ENCODE data around the gene ZSCAN10.
"Not testable (repeated sequence)": the region's sequence is repeated elsewhere in the genome, so short reads cannot be mapped to it uniquely, and the experiment has no call there.

The ZSCAN10 gene

DNA sequence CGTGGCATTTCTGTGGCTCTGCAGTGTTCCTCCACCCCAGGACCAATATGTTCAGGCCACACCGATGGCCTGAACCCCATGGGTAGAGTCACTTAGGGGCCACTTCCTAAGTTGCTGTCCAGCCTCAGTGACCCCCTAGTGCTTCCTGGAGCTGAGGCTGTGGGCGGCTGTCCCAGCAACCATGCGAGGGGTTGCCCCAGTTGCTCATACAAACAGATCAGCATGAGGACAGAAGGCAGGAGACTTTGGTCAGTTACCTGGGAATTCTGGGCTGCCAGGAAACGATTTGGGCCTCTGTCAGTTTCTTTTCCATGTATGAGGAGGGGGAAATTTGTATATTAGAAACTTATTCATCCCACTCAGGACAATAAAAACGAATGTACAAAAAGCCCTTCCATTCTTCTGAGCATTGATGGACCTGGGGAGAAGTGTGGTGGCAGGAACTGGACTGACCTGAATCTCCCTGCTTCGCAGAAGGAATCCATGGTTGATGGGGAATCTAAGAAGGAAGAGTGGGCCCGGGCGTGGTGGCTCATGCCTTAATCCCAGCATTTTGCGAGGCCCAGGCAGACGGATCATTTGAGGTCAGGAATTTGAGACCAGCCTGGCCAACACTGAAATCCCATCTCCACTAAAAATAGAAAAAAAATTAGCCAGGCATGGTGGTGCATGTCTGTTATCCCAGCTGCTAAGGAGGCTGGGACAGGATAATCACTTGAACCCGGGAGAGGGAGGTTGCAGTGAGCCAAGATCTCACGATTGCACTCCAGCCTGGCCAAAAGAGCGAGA, 38.6 kb downstream of the ZSCAN10 start:
- no peak for DNase-seq (ENCODE audit: low spot score)
- Mint-ChIP-seq H3K4me3 (peak overlapping the region; percentile 90), H3K9me3 (peaks cover 4% of the 10 kb centered on the region), H3K27me3 (ENCODE audit: low read depth) (no peaks in the 10 kb centered on the region), H3K27ac (peak overlapping the region; percentile 93), H3K36me3 (ENCODE audit: low read depth) (peaks cover 45% of the 10 kb centered on the region), H3K4me1 (ENCODE audit: low read depth) (peaks cover 52% of the 10 kb centered on the region)

DNA sequence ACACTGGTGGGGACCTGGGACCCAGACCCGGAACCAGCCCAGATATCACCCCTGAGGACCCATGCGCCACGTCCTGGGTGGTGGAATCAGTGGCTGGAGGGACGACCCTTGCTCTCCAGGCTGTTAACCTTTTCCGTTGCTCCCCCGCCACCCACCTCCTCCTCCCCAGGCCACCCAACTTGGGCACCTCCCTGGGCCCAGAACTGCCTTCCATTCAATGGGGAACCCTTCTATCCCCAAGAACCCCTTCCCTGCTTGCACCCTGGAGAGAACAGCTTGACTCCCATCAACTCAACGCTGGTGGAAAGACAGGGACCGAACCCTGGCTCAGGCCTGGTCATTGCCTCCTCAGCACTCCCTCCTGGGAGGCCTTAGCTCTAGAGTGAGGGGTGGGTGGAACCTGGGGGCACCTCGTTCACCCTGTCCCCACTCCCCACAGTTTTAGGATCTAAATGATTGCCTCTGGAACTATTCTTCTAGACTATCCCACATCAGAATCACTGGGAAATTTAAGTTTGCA, 39.3 kb downstream of the ZSCAN10 start:
- no peaks in the 10 kb centered on the region for H3K27me3 Mint-ChIP-seq (ENCODE audit: low read depth)
- H3K36me3 Mint-ChIP-seq (ENCODE audit: low read depth) = peaks cover 50% of the 10 kb centered on the region
- peaks cover 4% of the 10 kb centered on the region for H3K9me3 Mint-ChIP-seq
- peaks cover 52% of the 10 kb centered on the region for H3K4me1 Mint-ChIP-seq (ENCODE audit: low read depth)
- DNase-seq (ENCODE audit: low spot score) = no peak
- H3K27ac Mint-ChIP-seq = peak overlapping the region; percentile 93
- H3K4me3 Mint-ChIP-seq = peak overlapping the region; percentile 90

DNA sequence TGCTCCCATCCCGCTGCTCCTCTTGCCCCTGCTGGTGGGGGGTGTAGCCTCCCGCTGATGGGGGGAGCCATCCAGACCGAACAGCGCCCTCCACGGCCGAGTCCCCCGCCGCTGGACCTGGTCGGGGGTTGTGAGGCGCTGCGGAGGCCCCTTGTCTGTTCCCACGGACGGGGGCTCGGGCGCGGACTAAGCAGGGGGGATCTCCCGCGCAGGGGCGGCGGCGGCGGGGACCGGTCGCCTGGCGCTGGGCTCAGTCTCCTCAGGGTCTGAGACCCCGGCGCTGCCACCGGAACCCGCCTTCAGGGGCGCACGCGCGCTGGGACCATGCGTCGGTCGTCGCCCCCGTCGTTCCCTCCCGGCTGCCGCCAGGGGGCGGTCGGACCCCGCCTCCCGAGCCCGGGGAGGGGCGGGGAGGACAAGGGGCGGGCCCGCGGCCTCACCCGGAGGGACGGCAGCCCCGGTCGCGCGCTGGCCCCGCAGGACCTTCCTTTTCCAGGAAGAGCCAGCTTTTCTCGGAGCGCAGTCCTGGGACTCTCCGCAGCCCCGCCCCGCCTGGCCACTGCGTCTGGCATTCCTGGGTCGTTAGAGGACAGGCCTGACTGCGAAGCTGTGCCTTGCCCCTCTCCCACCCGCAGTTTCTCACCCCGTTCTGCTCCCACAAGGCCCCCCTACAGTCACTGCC, 39.9 kb downstream of the ZSCAN10 start:
- Mint-ChIP-seq H3K27me3 (ENCODE audit: low read depth) (no peaks in the 10 kb centered on the region), H3K9me3 (peaks cover 4% of the 10 kb centered on the region), H3K4me1 (ENCODE audit: low read depth) (peaks cover 53% of the 10 kb centered on the region), H3K4me3 (peak overlapping the region; percentile 91), H3K27ac (peak overlapping the region; percentile 93), H3K36me3 (ENCODE audit: low read depth) (peaks cover 54% of the 10 kb centered on the region)
- peak; percentile 88 for DNase-seq (ENCODE audit: low spot score)

DNA sequence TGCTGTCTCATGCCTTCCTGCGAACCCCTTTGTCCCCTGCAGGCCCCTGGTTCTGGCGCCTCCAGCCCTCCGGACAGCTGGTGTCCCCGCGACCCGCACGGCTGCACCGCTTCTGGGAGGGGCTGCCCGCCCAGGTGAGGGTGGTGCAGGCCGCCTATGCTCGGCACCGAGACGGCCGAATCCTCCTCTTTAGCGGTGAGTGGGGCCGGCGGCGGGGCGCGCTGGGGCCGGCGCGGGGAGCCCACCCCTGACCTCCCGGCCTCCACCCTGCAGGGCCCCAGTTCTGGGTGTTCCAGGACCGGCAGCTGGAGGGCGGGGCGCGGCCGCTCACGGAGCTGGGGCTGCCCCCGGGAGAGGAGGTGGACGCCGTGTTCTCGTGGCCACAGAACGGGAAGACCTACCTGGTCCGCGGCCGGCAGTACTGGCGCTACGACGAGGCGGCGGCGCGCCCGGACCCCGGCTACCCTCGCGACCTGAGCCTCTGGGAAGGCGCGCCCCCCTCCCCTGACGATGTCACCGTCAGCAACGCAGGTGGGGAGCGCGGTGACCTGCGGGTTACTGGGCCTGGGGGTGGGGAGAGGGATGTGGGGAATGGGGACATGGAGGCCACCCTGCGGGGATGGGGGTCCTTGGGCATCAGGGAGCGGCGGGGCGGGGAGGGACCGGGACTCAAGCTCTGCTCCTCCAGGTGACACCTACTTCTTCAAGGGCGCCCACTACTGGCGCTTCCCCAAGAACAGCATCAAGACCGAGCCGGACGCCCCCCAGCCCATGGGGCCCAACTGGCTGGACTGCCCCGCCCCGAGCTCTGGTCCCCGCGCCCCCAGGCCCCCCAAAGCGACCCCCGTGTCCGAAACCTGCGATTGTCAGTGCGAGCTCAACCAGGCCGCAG, 40.7 kb downstream of the ZSCAN10 start:
- Mint-ChIP-seq H3K27ac (peak overlapping the region; percentile 81), H3K27me3 (ENCODE audit: low read depth) (no peaks in the 10 kb centered on the region), H3K9me3 (peaks cover 4% of the 10 kb centered on the region), H3K4me3 (peak overlapping the region; percentile 91), H3K36me3 (ENCODE audit: low read depth) (peaks cover 61% of the 10 kb centered on the region), H3K4me1 (ENCODE audit: low read depth) (peaks cover 55% of the 10 kb centered on the region)
- no peak for DNase-seq (ENCODE audit: low spot score)

DNA sequence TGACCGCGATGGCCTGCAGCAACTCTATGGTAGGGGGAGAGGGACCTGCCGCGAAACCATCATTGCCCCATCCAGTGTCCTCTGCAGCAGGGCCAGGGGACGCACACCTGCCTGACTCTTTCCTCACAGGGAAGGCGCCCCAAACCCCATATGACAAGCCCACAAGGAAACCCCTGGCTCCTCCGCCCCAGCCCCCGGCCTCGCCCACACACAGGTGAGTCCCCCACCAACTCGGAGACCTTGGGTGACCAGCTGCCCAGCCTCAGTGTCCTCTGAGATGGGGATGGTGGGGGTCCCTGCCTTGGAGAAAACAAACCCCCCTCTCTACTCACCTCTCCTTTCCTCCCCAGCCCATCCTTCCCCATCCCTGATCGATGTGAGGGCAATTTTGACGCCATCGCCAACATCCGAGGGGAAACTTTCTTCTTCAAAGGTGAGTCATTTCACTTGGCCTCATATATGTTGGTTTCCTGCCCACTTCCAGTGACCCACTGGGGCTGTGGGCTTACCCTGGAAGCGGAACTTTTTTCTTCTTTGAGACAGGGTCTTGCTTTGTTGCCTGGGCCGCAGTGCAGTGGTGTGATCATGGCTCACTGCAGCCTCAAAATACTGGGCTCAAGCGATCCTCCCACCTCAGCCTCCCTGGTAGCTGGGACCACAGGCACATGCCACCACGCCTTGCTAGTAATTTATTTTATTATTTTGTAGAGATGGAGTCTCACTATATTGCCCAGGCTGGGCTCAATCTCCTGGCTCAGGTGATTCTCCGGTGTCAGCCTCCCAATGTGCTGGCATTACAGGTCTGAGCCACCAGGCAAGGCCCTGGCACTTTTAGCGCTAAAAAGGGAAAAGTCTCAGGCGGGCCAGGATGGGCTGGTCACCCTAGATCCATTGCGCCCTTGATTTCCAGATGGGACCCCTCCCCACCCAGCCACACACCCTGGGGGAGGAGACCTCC, 41.6 kb downstream of the ZSCAN10 start:
- H3K27me3 Mint-ChIP-seq (ENCODE audit: low read depth) = no peaks in the 10 kb centered on the region
- H3K4me3 Mint-ChIP-seq = peak overlapping the region; percentile 74
- peaks cover 60% of the 10 kb centered on the region for H3K36me3 Mint-ChIP-seq (ENCODE audit: low read depth)
- peak overlapping the region; percentile 95 for H3K27ac Mint-ChIP-seq
- DNase-seq (ENCODE audit: low spot score) = no peak
- H3K9me3 Mint-ChIP-seq = no peaks in the 10 kb centered on the region
- peaks cover 52% of the 10 kb centered on the region for H3K4me1 Mint-ChIP-seq (ENCODE audit: low read depth)

DNA sequence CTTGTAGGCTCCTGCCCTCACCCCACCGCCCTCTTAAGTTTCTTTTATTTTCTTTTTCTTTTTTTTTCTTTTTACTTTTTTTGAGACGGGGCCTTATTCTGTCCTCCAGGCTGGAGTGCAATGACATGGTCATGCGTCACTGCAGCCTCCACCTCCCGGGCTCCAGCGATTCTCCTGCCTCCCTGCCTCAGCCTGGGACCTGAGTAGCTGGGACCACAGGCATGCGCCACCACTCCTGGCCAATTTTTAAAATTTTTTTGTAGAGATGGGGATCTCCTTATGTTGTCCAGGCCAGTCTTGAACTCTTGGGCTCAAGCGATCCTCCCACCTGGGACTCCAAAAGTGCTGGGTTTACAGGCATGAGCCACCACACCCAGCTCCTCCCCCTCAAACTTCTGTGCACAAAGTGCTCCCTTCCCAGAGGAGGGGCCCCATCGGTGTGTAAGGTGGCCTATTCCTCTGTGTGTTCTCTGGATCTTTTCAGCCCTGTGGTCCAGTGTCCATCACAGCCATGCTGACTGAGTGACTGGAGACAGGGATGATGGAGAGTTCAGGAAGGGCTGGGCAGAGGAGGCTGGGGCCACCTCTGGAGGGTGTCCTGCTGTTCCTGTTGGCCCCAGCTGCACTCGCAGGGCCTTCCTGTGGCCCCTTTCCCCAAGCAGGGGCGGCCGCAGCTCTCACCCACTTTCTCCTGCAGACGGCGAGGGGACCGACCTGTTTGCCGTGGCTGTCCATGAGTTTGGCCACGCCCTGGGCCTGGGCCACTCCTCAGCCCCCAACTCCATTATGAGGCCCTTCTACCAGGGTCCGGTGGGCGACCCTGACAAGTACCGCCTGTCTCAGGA, 42.5 kb downstream of the ZSCAN10 start:
- H3K27me3 Mint-ChIP-seq (ENCODE audit: low read depth) = no peaks in the 10 kb centered on the region
- no peaks in the 10 kb centered on the region for H3K9me3 Mint-ChIP-seq
- peak overlapping the region; percentile 95 for H3K27ac Mint-ChIP-seq
- no peak for DNase-seq (ENCODE audit: low spot score)
- peaks cover 60% of the 10 kb centered on the region for H3K36me3 Mint-ChIP-seq (ENCODE audit: low read depth)
- peaks cover 52% of the 10 kb centered on the region for H3K4me1 Mint-ChIP-seq (ENCODE audit: low read depth)
- H3K4me3 Mint-ChIP-seq = peak overlapping the region; percentile 74

DNA sequence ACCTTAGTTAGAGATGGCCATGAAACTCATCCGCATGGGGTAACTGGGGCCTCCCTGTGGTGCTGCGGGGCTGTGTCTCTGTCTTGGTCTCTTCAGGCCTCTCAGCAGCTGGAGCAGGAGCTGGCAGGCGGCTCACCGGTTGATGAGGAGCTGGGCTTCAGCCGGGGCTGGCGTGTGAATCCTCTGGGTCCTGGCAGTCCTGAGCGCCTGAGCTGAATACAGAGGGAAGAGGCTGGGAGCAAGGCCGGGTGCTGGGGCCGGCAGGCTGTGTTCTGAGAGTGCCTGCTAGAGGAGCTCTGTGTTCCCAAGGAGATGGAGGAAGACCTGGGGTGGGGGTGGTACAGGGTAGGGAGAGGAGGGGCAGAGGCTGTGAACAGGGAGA, 43.4 kb downstream of the ZSCAN10 start:
- Mint-ChIP-seq H3K4me1 (ENCODE audit: low read depth) (peaks cover 60% of the 10 kb centered on the region), H3K4me3 (peak overlapping the region; percentile 74), H3K36me3 (ENCODE audit: low read depth) (peaks cover 68% of the 10 kb centered on the region), H3K27ac (peak overlapping the region; percentile 86)
- H3K27me3 Mint-ChIP-seq (ENCODE audit: low read depth); H3K9me3 Mint-ChIP-seq; DNase-seq (ENCODE audit: low spot score): not testable (repeated sequence)

DNA sequence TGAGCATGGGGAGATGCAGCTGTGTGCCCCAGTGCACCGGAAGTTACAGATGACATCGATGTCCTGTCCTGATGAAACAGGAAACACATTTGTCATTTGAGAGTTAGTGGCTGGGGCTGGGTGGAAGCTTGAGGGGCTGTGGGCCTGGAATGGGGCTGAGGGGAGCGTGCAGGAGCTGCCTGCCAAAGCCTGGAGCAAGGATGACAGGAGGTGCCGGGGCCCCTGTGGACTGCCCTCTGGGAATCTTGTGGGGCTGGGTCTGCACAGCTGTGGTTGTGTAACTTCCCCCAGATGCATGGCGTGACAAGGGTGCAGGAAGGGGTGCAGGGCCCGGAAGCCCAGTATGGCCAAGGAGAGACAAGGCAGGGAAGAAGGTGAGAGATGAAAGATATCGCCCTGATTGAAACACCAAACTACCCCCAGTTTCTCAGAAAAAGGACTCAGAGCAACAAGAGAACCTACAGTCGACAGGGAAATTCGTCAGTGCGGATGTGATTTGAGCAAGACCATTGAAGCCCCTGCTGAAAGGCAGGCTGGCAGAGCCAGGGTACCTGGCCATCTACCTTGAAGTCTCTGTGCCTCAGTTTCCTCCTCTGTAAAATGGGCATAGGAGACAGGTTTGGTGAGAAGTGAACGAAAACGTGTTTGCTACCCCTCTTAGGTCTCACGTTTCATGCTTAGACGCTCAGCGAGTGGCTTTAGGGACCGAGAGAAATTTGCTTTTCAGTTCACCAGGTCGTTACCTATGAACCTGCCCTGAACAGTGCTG, 43.9 kb downstream of the ZSCAN10 start:
- H3K9me3 Mint-ChIP-seq = no peaks in the 10 kb centered on the region
- DNase-seq (ENCODE audit: low spot score) = no peak
- H3K27ac Mint-ChIP-seq = peak overlapping the region; percentile 86
- H3K4me1 Mint-ChIP-seq (ENCODE audit: low read depth) = peaks cover 60% of the 10 kb centered on the region
- H3K27me3 Mint-ChIP-seq (ENCODE audit: low read depth) = no peaks in the 10 kb centered on the region
- H3K36me3 Mint-ChIP-seq (ENCODE audit: low read depth) = peaks cover 69% of the 10 kb centered on the region
- peak overlapping the region; percentile 74 for H3K4me3 Mint-ChIP-seq

DNA sequence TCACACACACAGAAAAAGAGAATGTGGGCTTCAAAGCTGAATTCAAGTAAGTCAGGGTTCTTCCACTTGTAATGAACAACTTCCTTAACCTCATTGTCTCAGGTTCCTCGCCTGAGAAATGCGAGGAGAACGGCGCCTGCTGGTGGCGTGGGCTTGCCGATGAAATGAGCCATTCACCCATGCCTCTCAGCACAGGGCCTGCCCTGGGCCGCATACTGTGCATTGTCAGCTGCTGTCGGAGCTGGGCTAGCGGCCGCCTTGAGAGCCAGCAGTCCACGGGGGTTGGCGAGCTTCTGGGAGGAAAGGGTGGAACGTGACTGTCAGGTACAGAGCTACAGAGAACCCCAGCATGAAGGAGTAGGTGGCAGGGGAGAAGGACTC, 45.8 kb downstream of the ZSCAN10 start:
- H3K9me3 Mint-ChIP-seq; DNase-seq (ENCODE audit: low spot score); H3K27ac Mint-ChIP-seq; H3K27me3 Mint-ChIP-seq (ENCODE audit: low read depth): not testable (repeated sequence)
- peaks cover 63% of the 10 kb centered on the region for H3K4me1 Mint-ChIP-seq (ENCODE audit: low read depth)
- peak overlapping the region; percentile 65 for H3K4me3 Mint-ChIP-seq
- H3K36me3 Mint-ChIP-seq (ENCODE audit: low read depth) = peaks cover 65% of the 10 kb centered on the region

DNA sequence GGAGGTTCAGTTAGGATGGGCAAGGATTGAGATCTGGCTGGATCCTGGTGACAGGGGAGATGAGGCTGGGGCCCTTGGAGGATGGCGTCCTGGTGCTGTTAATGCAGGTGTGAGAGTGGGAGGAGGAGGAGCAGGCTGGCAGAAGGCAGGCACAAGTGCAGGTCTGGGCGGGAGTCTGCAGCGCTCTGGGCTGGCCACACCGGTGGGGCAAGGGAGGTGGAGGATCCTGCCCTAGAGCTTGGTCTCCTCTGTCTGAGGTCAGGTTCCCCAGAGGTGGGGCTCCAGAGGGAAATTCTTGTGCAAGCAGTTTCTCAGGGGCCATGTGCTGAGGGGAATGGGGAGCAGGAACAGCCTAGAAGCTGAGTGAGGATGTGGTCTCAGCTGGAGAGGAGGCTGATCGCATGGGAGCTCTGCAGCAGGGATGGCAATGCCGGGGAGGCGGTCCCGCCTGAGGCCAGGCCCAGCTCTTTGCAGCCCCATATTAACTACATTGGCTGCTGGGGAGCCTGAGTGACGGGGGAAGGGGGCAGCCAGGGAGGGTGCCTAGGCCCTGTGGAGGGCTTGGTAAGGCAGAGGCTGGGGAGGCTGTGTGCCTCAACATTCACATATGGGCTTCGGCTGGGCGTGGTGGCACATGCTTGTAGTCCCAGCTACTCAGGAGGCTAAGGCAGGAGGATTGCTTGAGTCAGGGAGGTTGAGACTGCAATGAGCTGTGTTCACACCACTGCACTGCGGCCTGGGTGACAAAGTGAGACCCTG, 46.3 kb downstream of the ZSCAN10 start:
- not testable (repeated sequence) for H3K27me3 Mint-ChIP-seq (ENCODE audit: low read depth); H3K9me3 Mint-ChIP-seq; DNase-seq (ENCODE audit: low spot score)
- Mint-ChIP-seq H3K36me3 (ENCODE audit: low read depth) (peaks cover 67% of the 10 kb centered on the region), H3K4me1 (ENCODE audit: low read depth) (peaks cover 66% of the 10 kb centered on the region), H3K4me3 (peak overlapping the region; percentile 55), H3K27ac (peak overlapping the region; percentile 73)

DNA sequence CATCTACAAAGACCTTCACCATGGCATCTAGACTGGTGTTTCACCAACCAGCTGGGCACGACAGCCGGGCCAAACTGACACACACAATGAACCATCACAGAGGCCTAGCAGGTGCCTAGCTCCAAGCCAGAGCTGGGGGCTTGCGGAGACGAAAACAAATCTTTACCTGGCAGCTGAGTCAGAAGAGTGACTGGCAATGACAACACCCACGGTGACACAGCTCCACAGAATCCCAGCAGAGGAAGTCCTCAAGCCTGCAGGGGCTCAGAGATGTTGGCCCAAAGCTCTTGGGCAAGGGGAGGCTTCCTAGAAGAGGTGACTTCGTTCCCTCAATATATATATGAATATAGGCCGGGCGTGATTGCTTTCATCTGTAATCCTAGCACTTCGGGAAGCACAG, 47.6 kb downstream of the ZSCAN10 start:
- no peak for DNase-seq (ENCODE audit: low spot score)
- Mint-ChIP-seq H3K27ac (peak overlapping the region; percentile 63), H3K4me3 (peak overlapping the region; percentile 56), H3K27me3 (ENCODE audit: low read depth) (peaks cover 7% of the 10 kb centered on the region), H3K36me3 (ENCODE audit: low read depth) (peaks cover 54% of the 10 kb centered on the region), H3K4me1 (ENCODE audit: low read depth) (peaks cover 57% of the 10 kb centered on the region), H3K9me3 (no peaks in the 10 kb centered on the region)

Measured in T-helper 2 cell treated with Interferon-gamma antibody and Interleukin-4, amounts not matched to agents 5 μg/mL and 100 μg/mL, for 36 hours (primary cell).